GM19455 (cell line): ENCODE results near the gene FGD5.

Experiments
- ATAC-seq: cut with Tn5 transposase; IDR thresholded peaks from one replicate; pipeline ENCODE4 v1.9.1; 2021; ENCODE audit not compliant: unreplicated experiment

FGD5 gene

GRCh38 chr3:14921811-14922705 lies 103.3 kb downstream of the FGD5 start:
- ATAC-seq: no peak

- ATAC-seq: no peak
Observed at GRCh38 chr3:14922863-14923262, 104.1 kb downstream of the FGD5 start.

GRCh38 chr3:14923476-14923875 lies 104.7 kb downstream of the FGD5 start:
- no peak for ATAC-seq

- ATAC-seq: no peak
Observed at GRCh38 chr3:14925729-14926591, 107.2 kb downstream of the FGD5 start.

- no peak for ATAC-seq
Observed at GRCh38 chr3:14926592-14926991, 107.8 kb downstream of the FGD5 start.

- ATAC-seq: no peak
Observed at GRCh38 chr3:14927308-14927707, 108.5 kb downstream of the FGD5 start.

- ATAC-seq: no peak
Observed at GRCh38 chr3:14929310-14930074, 110.7 kb downstream of the FGD5 start.

GRCh38 chr3:14933820-14934425 lies 115.2 kb downstream of the FGD5 start:
- ATAC-seq: no peak

GRCh38 chr3:14935592-14936345 lies 117.0 kb downstream of the FGD5 start:
- no peak for ATAC-seq

GRCh38 chr3:14938954-14939353 lies 120.2 kb downstream of the FGD5 start:
- ATAC-seq: no peak

- ATAC-seq: no peak
Observed at GRCh38 chr3:14941871-14942270, 123.1 kb downstream of the FGD5 start.

GRCh38 chr3:14943042-14943441 lies 124.3 kb downstream of the FGD5 start:
- no peak for ATAC-seq

- no peak for ATAC-seq
Observed at GRCh38 chr3:14946236-14946635, 127.5 kb downstream of the FGD5 start.

- ATAC-seq: no peak
Observed at GRCh38 chr3:14946739-14947099, 128.0 kb downstream of the FGD5 start.

- peak; percentile 65 for ATAC-seq
Observed at GRCh38 chr3:14947100-14947885, 128.5 kb downstream of the FGD5 start, which contains the start of gene NR2C2. Gene NR2C2 (plus strand): TSS chr3:14947583. CDS start chr3:15003915, 56,332 bp downstream.

GRCh38 chr3:14947886-14948608 lies 129.3 kb downstream of the FGD5 start:
- ATAC-seq: peak; percentile 84

- ATAC-seq: no peak
Observed at GRCh38 chr3:14948609-14949038, 129.9 kb downstream of the FGD5 start.

- no peak for ATAC-seq
Observed at GRCh38 chr3:14949126-14949525, 130.4 kb downstream of the FGD5 start.
